Neutrophil (primary cell): ENCODE measurements around the gene BICRA.

Experiments
- H3K27ac ChIP-seq: fragments of 200-600 bp; sonication (generic); 2 replicates; pipeline ENCODE4 v1.5.1; 2016; ENCODE audit warnings: mild to moderate bottlenecking, moderate library complexity
- H3K27me3 ChIP-seq: fragments of 200-600 bp; sonication (generic); 2 replicates; pipeline ENCODE4 v1.6.0; 2016; ENCODE audit warnings: mild to moderate bottlenecking
- H3K36me3 ChIP-seq: fragments of 200-600 bp; sonication (generic); 2 replicates; pipeline ENCODE4 v1.5.1; 2017
- H3K4me1 ChIP-seq, 2 experiments: fragments of 200-600 bp in 1 of 2; sonication (generic) in 1 of 2; 1 replicate in 1 of 2; 2 replicates in 1 of 2; pipeline versions ENCODE4 v1.5.1 to v1.6.1; 2013 to 2016; ENCODE audit warnings: low read depth in 1 of 2, low read length in 1 of 2, mild to moderate bottlenecking in 1 of 2, moderate library complexity in 1 of 2; ENCODE audit not compliant: control insufficient read depth in 1 of 2, insufficient read depth in 1 of 2
- H3K4me3 ChIP-seq, 2 experiments: fragments of 200-600 bp in 1 of 2; sonication (generic) in 1 of 2; 1 replicate in 1 of 2; 2 replicates in 1 of 2; pipeline ENCODE4 v1.5.1; 2013 to 2016; ENCODE audit warnings: low read depth in 1 of 2, low read length in 1 of 2, mild to moderate bottlenecking in 1 of 2, moderate library complexity in 1 of 2
- H3K9me3 ChIP-seq: fragments of 200-600 bp; sonication (generic); 2 replicates; pipeline ENCODE4 v1.5.1; 2016
- CTCF ChIP-seq: fragments of 200-600 bp; sonication (generic); IDR thresholded peaks from 2 replicates; pipeline ENCODE4 v1.5.1; 2016; ENCODE audit warnings: antibody characterized with exemption

Gene BICRA

DNA sequence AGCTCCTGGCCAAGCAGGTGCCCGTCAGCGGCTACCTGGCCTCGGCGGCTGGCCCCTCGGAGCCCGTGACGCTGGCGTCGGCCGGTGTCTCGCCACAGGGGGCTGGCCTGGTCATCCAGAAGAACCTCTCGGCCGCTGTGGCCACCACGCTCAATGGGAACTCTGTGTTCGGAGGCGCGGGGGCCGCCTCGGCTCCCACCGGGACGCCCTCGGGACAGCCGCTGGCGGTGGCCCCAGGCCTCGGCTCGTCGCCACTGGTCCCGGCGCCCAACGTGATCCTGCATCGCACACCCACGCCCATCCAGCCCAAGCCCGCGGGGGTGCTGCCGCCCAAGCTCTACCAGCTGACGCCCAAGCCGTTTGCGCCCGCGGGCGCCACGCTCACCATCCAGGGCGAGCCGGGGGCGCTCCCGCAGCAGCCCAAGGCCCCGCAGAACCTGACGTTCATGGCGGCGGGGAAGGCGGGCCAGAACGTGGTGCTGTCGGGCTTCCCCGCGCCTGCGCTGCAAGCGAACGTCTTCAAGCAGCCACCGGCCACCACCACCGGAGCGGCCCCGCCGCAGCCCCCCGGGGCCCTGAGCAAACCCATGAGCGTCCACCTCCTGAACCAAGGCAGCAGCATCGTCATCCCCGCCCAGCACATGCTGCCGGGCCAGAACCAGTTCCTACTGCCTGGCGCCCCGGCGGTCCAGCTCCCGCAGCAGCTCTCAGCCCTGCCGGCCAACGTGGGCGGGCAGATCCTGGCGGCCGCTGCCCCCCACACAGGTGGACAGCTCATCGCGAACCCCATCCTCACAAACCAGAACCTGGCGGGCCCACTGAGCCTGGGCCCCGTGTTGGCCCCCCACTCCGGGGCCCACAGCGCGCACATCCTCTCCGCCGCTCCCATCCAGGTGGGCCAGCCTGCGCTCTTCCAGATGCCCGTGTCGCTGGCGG, 71.3 kb downstream of the BICRA start:
- Histone ChIP-seq H3K36me3 (peaks cover 80% of the 10 kb centered on the region), H3K4me3 (no peak overlapping the region), H3K9me3 (no peaks in the 10 kb centered on the region)

DNA sequence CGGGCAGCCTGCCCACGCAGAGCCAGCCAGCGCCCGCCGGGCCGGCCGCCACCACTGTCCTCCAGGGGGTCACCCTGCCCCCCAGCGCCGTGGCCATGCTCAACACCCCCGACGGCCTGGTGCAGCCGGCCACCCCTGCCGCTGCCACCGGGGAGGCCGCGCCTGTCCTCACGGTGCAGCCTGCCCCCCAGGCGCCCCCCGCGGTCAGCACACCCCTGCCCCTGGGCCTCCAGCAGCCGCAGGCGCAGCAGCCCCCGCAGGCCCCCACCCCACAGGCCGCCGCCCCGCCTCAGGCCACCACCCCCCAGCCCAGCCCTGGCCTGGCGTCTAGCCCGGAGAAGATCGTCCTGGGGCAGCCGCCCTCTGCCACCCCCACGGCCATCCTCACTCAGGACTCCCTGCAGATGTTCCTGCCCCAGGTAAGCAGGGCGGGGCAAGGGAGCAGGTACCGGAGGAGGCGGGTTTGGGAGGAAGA, 72.0 kb downstream of the BICRA start:
- no peak overlapping the region for H3K27ac ChIP-seq
- no peaks in the 10 kb centered on the region for H3K4me1 ChIP-seq
- H3K36me3 ChIP-seq, result peaks cover 77% of the 10 kb centered on the region
- TF ChIP-seq CTCF, result no peak
- no peaks in the 10 kb centered on the region for H3K9me3 ChIP-seq
- no peaks in the 10 kb centered on the region for H3K27me3 ChIP-seq
- H3K4me3 ChIP-seq, result no peak overlapping the region

More for the DNA sequence above, 71.3 kb downstream of the BICRA start:
- Histone ChIP-seq H3K27me3 (no peaks in the 10 kb centered on the region), H3K27ac (no peak overlapping the region), H3K4me1 (no peaks in the 10 kb centered on the region)
- no peak for TF ChIP-seq CTCF

DNA sequence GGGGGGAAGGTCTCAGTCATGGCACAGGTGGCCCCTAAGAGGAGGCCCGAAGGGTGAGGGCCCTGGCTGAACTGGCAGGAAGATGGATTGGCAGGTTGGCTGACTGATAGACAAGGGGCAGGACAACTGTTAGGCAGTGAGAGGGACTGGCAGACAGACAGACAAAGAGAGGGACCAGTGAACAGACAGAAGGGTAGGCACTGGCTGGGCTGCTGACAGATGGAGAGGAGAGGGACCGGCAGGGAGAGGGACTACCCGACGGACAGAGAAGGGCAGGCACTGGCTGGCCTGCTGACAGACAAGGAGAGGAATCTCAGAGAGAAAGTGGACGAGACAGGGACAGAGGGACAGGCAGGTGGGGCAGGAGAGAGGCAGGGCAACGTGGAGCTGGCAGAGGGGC, 72.5 kb downstream of the BICRA start:
- Histone ChIP-seq H3K9me3 (no peaks in the 10 kb centered on the region), H3K4me1 (no peaks in the 10 kb centered on the region), H3K36me3 (peaks cover 77% of the 10 kb centered on the region), H3K27me3 (no peaks in the 10 kb centered on the region), H3K27ac (no peak overlapping the region), H3K4me3 (no peak overlapping the region)
- TF ChIP-seq CTCF, result no peak

DNA sequence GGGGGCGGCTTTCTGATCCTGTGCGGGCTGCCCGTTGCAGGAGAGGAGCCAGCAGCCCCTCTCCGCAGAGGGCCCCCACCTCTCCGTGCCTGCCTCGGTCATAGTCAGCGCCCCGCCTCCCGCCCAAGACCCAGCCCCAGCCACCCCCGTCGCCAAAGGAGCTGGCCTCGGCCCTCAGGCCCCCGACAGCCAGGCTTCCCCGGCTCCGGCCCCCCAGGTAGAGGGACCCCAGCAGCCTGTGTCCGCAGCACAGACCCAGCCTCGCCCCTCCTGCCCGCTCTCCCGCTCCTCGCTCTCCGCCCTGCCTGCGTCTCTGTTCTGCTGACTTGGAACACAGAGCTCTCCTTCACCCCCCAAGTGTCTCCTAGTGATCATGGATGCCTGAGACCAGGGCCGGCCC, 73.0 kb downstream of the BICRA start:
- no peak overlapping the region for H3K27ac ChIP-seq
- no peak for TF ChIP-seq CTCF
- H3K36me3 ChIP-seq, result peaks cover 72% of the 10 kb centered on the region
- H3K4me3 ChIP-seq, result no peak overlapping the region
- no peaks in the 10 kb centered on the region for H3K9me3 ChIP-seq
- no peaks in the 10 kb centered on the region for H3K4me1 ChIP-seq
- H3K27me3 ChIP-seq, result no peaks in the 10 kb centered on the region

GRCh38 chr19:47682939-47683338, 74.0 kb downstream of the BICRA start:
- Histone ChIP-seq H3K27ac (no peak overlapping the region), H3K36me3 (peaks cover 63% of the 10 kb centered on the region), H3K4me1 (no peaks in the 10 kb centered on the region), H3K4me3 (no peak overlapping the region), H3K9me3 (no peaks in the 10 kb centered on the region), H3K27me3 (no peaks in the 10 kb centered on the region)
- no peak for TF ChIP-seq CTCF
